Hippocampal formation (tissue), 2 donors: ENCODE results near the gene CCPG1.
A peak's percentile ranks its signal among the peaks of the same experiment; 100 is the strongest.
"Not testable (repeated sequence)": the region's sequence is repeated elsewhere in the genome, so short reads cannot be mapped to it uniquely, and the experiment has no call there.

Experiments
- DNase-seq, 2 donors: peaks; one replicate each; lab custom pipeline; 2025; lab: John Stamatoyannopoulos, UW

CCPG1 gene

GRCh38 chr15:55408012-55408928 lies at the start of gene CCPG1, which contains the start of gene PIERCE2:
CCPG1 (minus strand) TSS chr15:55408359; CDS start chr15:55389424, 18,935 bp downstream.
PIERCE2 (plus strand) TSS chr15:55408495; CDS start chr15:55408769, 274 bp downstream.
- peak; percentile 86 to 92 for DNase-seq

GRCh38 chr15:55457401-55458022 lies 49.4 kb upstream of the CCPG1 start:
- no peak for DNase-seq

GRCh38 chr15:55447030-55447394 lies 38.9 kb upstream of the CCPG1 start:
- DNase-seq = not testable (repeated sequence)

- DNase-seq = not testable (repeated sequence)
These were observed 38.3 kb upstream of the CCPG1 start for GRCh38 chr15:55446379-55447029.

GRCh38 chr15:55445936-55446335 lies 37.8 kb upstream of the CCPG1 start:
- DNase-seq = not testable (repeated sequence)

GRCh38 chr15:55443141-55443540 lies 35.0 kb upstream of the CCPG1 start:
- not testable (repeated sequence) for DNase-seq

GRCh38 chr15:55434989-55435825 lies 27.0 kb upstream of the CCPG1 start:
- peak in 1 of 2 donors; percentile 23 for DNase-seq

- no peak for DNase-seq
These were observed 13.9 kb upstream of the CCPG1 start for GRCh38 chr15:55422089-55422488.

GRCh38 chr15:55420171-55420866 lies 12.2 kb upstream of the CCPG1 start:
- DNase-seq = no peak

GRCh38 chr15:55417678-55418077 lies 9.5 kb upstream of the CCPG1 start:
- not testable (repeated sequence) for DNase-seq

GRCh38 chr15:55408976-55409375 lies 817 bp upstream of the CCPG1 start:
- DNase-seq = not testable (repeated sequence)

GRCh38 chr15:55407498-55408011 lies 604 bp downstream of the CCPG1 start:
- DNase-seq = peak in 1 of 2 donors; percentile 10

GRCh38 chr15:55403531-55403930 lies 4.6 kb downstream of the CCPG1 start:
- no peak for DNase-seq

GRCh38 chr15:55402707-55403106 lies 5.5 kb downstream of the CCPG1 start:
- no peak for DNase-seq

- no peak for DNase-seq
These were observed 6.3 kb downstream of the CCPG1 start for GRCh38 chr15:55401786-55402246.

GRCh38 chr15:55400050-55400449 lies 8.1 kb downstream of the CCPG1 start:
- DNase-seq = not testable (repeated sequence)

GRCh38 chr15:55398243-55398642 lies 9.9 kb downstream of the CCPG1 start:
- no peak for DNase-seq

- DNase-seq = no peak
These were observed 13.5 kb downstream of the CCPG1 start for GRCh38 chr15:55394694-55395093.

GRCh38 chr15:55389264-55389607 lies 18.9 kb downstream of the CCPG1 start:
- no peak for DNase-seq

GRCh38 chr15:55387027-55387426 lies 21.1 kb downstream of the CCPG1 start:
- DNase-seq = no peak

GRCh38 chr15:55383687-55384086 lies 24.5 kb downstream of the CCPG1 start:
- no peak for DNase-seq
